ENCODE results near the gene DCN.

- TF ChIP-seq CTCF (IDR thresholded peaks at IDR 0.05), result no peak
- no peak for TF ChIP-seq EZH2 (IDR thresholded peaks at IDR 0.05)
Observed at GRCh38 chr12:91113621-91114020, 69.0 kb downstream of the DCN start.

Data from neural progenitor cell (in vitro differentiated cells).